Measurements from ENCODE around the gene NOP10. TPM values are rescaled to one million over a fixed set of nuclear protein-coding genes. Genes with fewer than 3 reads are reported as not detected.

The NOP10 gene
- total and polyA plus RNA-seq, 2 donors from 2014 or later = 92.9 to 383 TPM

Small RNA genes lying within 50 kb of the gene (microRNA-seq; reads per million reads assigned to microRNA genes)
- not detected for gene MIR1233-1

Other genes with a start within 250 kb of the NOP10 start
- 73.1 TPM for gene EMC7, start 241.3 kb downstream of the NOP10 start, total RNA-seq
- gene EMC7, start 241.3 kb downstream of the NOP10 start, polyA plus RNA-seq (ENCODE audit: insufficient read depth, low read depth, low replicate concordance) = 125 TPM
- gene PGBD4, start 241.1 kb downstream of the NOP10 start, total RNA-seq = 1.8 TPM
- 0.90 TPM for gene PGBD4, start 241.1 kb downstream of the NOP10 start, polyA plus RNA-seq (ENCODE audit: insufficient read depth, low read depth, low replicate concordance)
- 32.2 TPM for gene KATNBL1, start 133.0 kb downstream of the NOP10 start, total RNA-seq
- gene KATNBL1, start 133.0 kb downstream of the NOP10 start, polyA plus RNA-seq (ENCODE audit: insufficient read depth, low read depth, low replicate concordance) = 15.6 TPM
- gene EMC4, start 118.1 kb downstream of the NOP10 start, total RNA-seq = 88.9 TPM
- 129 TPM for gene EMC4, start 118.1 kb downstream of the NOP10 start, polyA plus RNA-seq (ENCODE audit: insufficient read depth, low read depth, low replicate concordance)
- 22.6 TPM for gene SLC12A6, start 5.4 kb downstream of the NOP10 start, total RNA-seq
- 6.7 TPM for gene SLC12A6, start 5.4 kb downstream of the NOP10 start, polyA plus RNA-seq (ENCODE audit: insufficient read depth, low read depth, low replicate concordance)
- not detected for gene NUTM1, start 179 bp upstream of the NOP10 start, total RNA-seq
- gene NUTM1, start 179 bp upstream of the NOP10 start, polyA plus RNA-seq (ENCODE audit: insufficient read depth, low read depth, low replicate concordance) = not detected
- 37.5 TPM for gene LPCAT4, start 24.1 kb upstream of the NOP10 start, total RNA-seq
- gene LPCAT4, start 24.1 kb upstream of the NOP10 start, polyA plus RNA-seq (ENCODE audit: insufficient read depth, low read depth, low replicate concordance) = 22.5 TPM
- gene GOLGA8A, start 94.7 kb upstream of the NOP10 start, total RNA-seq = 36.1 TPM
- 18.8 TPM for gene GOLGA8A, start 94.7 kb upstream of the NOP10 start, polyA plus RNA-seq (ENCODE audit: insufficient read depth, low read depth, low replicate concordance)
- 125 TPM for gene GOLGA8B, start 240.5 kb upstream of the NOP10 start, total RNA-seq
- gene GOLGA8B, start 240.5 kb upstream of the NOP10 start, polyA plus RNA-seq (ENCODE audit: insufficient read depth, low read depth, low replicate concordance) = 21.4 TPM